ENCODE data around the gene STOX1. TPM values are rescaled to one million over a fixed set of nuclear protein-coding genes. Genes with fewer than 3 reads are reported as not detected.

STOX1 gene
- total and polyA plus RNA-seq, 10 of the 15 experiments (the other 5 are each of a cell fraction or from before 2014, with no cell fraction given) = 0.18 to 1.2 (median 0.67) TPM; not detected in 1

DNA sequence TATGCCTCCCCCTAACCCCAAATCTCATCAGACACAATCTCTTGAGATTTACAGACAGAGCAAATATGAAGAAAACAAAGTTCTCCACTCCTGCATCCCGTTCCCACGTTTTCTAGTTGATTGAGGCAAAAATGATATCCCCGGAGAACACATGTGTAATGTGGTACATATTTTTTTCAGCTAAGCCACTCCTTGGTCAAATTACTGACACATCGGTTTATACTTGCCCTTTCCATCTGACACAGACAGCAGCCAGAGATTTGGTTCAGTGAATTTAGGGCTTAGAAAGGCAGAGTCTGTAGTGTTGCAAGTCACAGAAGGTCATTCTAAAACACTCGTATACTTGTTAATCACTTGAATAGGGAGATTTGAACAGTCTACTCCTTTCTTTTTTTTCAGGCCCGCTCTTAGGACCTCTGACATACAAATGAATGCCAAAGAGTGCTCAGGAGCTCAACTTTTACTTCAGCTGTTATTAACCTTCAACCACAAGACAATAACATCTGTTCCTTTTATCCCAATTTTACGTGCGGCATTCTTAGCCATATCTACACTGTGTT, 71.9 kb downstream of the STOX1 start (continued):
- no peak for TF ChIP-seq REST (IDR thresholded peaks at IDR 0.05; ENCODE audit: low read depth, low read length)

DNA sequence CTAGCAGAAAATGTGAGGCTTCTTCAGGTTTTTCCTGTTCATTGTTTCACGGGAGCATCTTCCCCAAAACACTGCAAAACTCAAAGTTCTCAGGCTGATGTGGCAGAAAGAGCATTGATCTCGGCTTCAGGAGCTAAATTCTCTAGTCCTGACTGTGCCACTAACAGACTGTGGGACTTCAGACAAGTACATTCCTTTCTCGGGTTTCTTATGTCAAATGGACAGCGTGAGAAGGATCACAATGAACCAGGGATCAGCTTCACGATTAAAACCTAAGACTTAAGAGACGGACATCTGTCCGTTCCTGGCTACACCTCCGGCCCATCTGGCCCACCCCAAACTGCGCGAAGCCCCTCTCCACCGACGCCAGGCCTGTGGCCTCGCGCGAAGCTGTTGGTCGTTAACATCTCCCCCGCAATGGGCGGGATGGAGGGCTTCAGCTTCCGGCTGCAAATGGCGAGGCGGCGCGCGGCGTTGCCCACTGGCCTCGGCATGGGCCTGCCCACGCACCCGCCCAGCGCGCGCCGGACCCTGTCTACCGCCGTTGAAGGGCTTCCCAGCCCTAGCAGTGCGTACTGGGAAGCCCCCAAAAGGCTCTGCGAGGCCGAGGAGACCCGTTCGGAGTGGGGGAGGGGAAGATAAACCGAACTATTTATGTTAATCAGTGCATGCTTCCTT, 73.2 kb downstream of the STOX1 start:
- Histone ChIP-seq H3K36me3 (ENCODE audit: control insufficient read depth in 2 of 2, insufficient read depth in 2 of 2, low read length in 1 of 2) (0 out of 4 replicates have a peak, but pooled peaks cover 0 to 2% of the 10 kb centered on the region in 2 experiments), H3K27ac (ENCODE audit: control insufficient read depth, insufficient read depth) (peak overlapping the region; percentile 95), H3K9ac (ENCODE audit: control insufficient read depth, insufficient read depth, low read length) (peak overlapping the region; percentile 96), H2AFZ (ENCODE audit: control insufficient read depth, low read depth, low read length) (peak overlapping the region; percentile 88), H3K4me2 (ENCODE audit: control insufficient read depth, insufficient read depth) (peak overlapping the region; percentile 92), H3K27me3 (replicated peaks in 1 of 2; ENCODE audit: control insufficient read depth in 2 of 2, insufficient read depth in 2 of 2, low read length in 1 of 2) (no peaks in the 10 kb centered on the region), H3K4me3 (peak overlapping the region; percentile 42), H3K9me3 (replicated peaks; ENCODE audit: control insufficient read depth, insufficient read depth, low read length) (no peaks in the 10 kb centered on the region), H3K79me2 (ENCODE audit: control insufficient read depth, insufficient read depth, low read length) (peaks cover 34% of the 10 kb centered on the region), H4K20me1 (ENCODE audit: control insufficient read depth, insufficient read depth) (no peaks in the 10 kb centered on the region), H3K4me1 (ENCODE audit: control insufficient read depth, insufficient read depth, low read length) (peaks cover 3% of the 10 kb centered on the region; the same call in 1 of the 2 replicates)
- ChIA-PET POLR2A (interaction anchor here (1.2 to 1.4 kb wide), 2 partner anchors 55 to 350 kb away, joined by 3 to 6 read pairs; partner anchors contain the start of gene DDX21), RAD21 (ENCODE audit: unreplicated experiment) (interaction anchor here (0.9 to 1.6 kb wide), 3 partner anchors 73 to 688 kb away, joined by 3 to 4 read pairs (median 4); partner anchors contain the start of gene STOX1), SMC1A (ENCODE audit: uncharacterized antibody, unreplicated experiment) (interaction anchor here (0.8 to 1.1 kb wide), 3 partner anchors 8 to 472 kb away, joined by 3 to 5 read pairs (median 3); no protein-coding TSS in a partner anchor), CTCF (interaction anchor here (1.2 to 2.3 kb wide), 3 partner anchors 55 to 350 kb away, joined by 5 to 7 read pairs (median 6); partner anchors contain the start of gene DDX21)
- intact Hi-C loops (cut with micrococcal nuclease; ENCODE audit: unreplicated experiment) = loop anchor here (2.0 to 10.0 kb wide), 3 partner anchors 374 to 686 kb away; partner anchors contain the start of genes HNRNPH3, PBLD and SLC25A16
- WGBS (ENCODE audit: insufficient coverage, insufficient replicate concordance, low lambda C conversion rate, missing lambda C conversion rate) = 13% methylated on average over 39 of the region's 40 CpGs
- in situ Hi-C loops (cut with MboI) = no loop called here
- ATAC-seq (peak; percentile 62), DNase-seq (ENCODE audit: low read depth, low spot score) (peak; percentile 13), FAIRE-seq (peak; percentile 81)
- BruUV-seq (replicated peaks) = TSS peak; percentile 98
- TF ChIP-seq ATF2 (IDR thresholded peaks at IDR 0.05; ENCODE audit: low read length) = no peak; the same call in 1 of the 2 replicates
- TF ChIP-seq TCF3 (IDR thresholded peaks at IDR 0.05; ENCODE audit: borderline replicate concordance, insufficient read depth, low read depth, low read length) = no peak
- TF ChIP-seq RBBP5 (conservative IDR thresholded peaks at IDR 0.05) = no peak
- no peak for TF ChIP-seq BMI1 (IDR thresholded peaks at IDR 0.05; ENCODE audit: borderline replicate concordance)
- no peak for TF ChIP-seq RCOR1 (conservative IDR thresholded peaks at IDR 0.05; ENCODE audit: low read depth, low read length)
- no peak for TF ChIP-seq RAD21 (IDR thresholded peaks at IDR 0.05; ENCODE audit: insufficient read depth, low read depth, low read length)
- peak; percentile 45; the same call in 1 of the 2 replicates for TF ChIP-seq PML (IDR thresholded peaks at IDR 0.05; ENCODE audit: low read length)
- TF ChIP-seq CHD4 (IDR thresholded peaks at IDR 0.05) = no peak
- peak; percentile 92 for TF ChIP-seq ZNF687 (IDR thresholded peaks at IDR 0.05)
- peak; percentile 82 for TF ChIP-seq LARP7 (IDR thresholded peaks at IDR 0.05)

All from GM12878 (cell line).